ENCODE measurements around the gene SLC2A4.

The SLC2A4 gene

DNA sequence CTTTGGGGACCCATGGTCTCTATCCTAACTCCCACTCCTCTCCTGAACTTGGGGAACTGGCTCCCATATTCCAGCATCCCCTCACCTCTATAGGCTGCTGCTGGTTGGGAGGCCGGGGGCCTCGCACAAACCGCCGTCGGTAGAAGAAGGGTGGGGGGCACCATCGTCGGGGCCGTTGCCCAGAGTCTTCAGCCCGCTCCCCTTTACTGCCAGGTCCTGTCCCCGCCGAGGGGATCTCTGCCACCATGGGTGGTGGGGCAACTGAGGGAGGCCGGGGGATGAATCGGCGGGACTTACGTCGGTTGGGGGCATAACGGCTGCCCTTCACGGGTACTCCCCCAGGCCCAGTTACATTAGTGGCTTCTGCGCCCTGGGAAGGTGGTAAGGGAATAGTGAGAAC lies 8.6 kb downstream of the SLC2A4 start:
- H3K27ac ChIP-seq = no peak overlapping the region
- no peak for DNase-seq (ENCODE audit: low spot score)
- TF ChIP-seq, protein P1, sequence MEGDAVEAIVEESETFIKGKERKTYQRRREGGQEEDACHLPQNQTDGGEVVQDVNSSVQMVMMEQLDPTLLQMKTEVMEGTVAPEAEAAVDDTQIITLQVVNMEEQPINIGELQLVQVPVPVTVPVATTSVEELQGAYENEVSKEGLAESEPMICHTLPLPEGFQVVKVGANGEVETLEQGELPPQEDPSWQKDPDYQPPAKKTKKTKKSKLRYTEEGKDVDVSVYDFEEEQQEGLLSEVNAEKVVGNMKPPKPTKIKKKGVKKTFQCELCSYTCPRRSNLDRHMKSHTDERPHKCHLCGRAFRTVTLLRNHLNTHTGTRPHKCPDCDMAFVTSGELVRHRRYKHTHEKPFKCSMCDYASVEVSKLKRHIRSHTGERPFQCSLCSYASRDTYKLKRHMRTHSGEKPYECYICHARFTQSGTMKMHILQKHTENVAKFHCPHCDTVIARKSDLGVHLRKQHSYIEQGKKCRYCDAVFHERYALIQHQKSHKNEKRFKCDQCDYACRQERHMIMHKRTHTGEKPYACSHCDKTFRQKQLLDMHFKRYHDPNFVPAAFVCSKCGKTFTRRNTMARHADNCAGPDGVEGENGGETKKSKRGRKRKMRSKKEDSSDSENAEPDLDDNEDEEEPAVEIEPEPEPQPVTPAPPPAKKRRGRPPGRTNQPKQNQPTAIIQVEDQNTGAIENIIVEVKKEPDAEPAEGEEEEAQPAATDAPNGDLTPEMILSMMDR (IDR thresholded peaks at IDR 0.05) = no peak

GRCh38 chr17:7290685-7291084 lies 9.2 kb downstream of the SLC2A4 start:
- TF ChIP-seq, protein P1 (IDR thresholded peaks at IDR 0.05) = no peak
- Histone ChIP-seq H3K27ac (no peak overlapping the region), H3K4me3 (no peak overlapping the region)

More for the DNA sequence above, 8.6 kb downstream of the SLC2A4 start:
- no peak overlapping the region for H3K4me3 ChIP-seq

DNA sequence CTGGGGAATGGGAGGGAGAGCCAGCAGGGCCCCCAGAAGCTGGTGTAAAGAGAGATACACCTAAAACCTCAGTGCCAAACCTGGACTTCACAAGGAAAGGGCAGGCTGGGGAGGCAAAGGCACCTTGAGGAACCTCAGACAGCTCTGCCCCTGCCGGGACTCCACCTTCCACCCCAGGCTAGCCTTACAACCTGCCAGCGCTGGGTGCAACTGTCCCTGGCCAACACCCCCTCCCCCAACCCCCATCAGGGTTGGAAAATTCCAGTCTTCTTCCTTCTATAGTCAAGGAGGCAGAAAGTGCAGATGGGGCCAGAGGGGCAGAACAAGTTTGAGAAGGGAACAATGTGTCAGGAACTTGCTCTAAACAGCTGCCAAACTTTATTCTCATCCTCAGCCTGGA lies 10.7 kb downstream of the SLC2A4 start:
- no peak for DNase-seq (ENCODE audit: low spot score)
- Histone ChIP-seq H3K27ac (no peak overlapping the region), H3K4me3 (no peak overlapping the region)
- TF ChIP-seq, protein P1 (IDR thresholded peaks at IDR 0.05) = no peak

More at GRCh38 chr17:7290685-7291084, 9.2 kb downstream of the SLC2A4 start:
- DNase-seq (ENCODE audit: low spot score) = no peak

DNA sequence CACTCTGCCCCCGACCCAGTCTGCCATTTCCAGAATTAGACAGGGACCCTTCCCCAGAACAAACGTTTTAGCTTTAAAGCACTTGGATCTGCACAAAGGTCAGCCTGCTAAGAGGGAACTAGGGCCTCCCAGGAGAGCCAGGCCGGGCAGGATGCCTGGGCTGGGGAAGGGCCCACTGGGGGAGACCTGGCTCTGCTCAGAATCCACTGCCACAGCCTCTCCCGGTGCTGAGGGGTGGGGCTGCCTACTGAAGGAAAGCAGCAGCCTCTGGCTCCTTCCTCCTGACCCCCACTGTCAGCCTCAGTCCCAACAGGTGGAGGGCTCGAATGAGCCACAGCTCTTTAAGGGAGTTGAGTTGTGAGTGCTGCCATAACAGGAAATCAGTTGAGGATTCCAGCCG lies 11.2 kb downstream of the SLC2A4 start:
- no peak overlapping the region for H3K4me3 ChIP-seq
- DNase-seq (ENCODE audit: low spot score) = no peak
- TF ChIP-seq, protein P1 (IDR thresholded peaks at IDR 0.05) = no peak
- H3K27ac ChIP-seq = no peak overlapping the region

GRCh38 chr17:7293159-7293558 lies 11.6 kb downstream of the SLC2A4 start:
- no peak for DNase-seq (ENCODE audit: low spot score)
- H3K4me3 ChIP-seq = no peak overlapping the region
- TF ChIP-seq, protein P1 (IDR thresholded peaks at IDR 0.05) = no peak
- no peak overlapping the region for H3K27ac ChIP-seq

GRCh38 chr17:7293816-7294613 lies 12.5 kb downstream of the SLC2A4 start:
- TF ChIP-seq, protein P1 (IDR thresholded peaks at IDR 0.05) = no peak
- Histone ChIP-seq H3K27ac (no peak overlapping the region), H3K4me3 (peak overlapping the region; percentile 67)
- DNase-seq (ENCODE audit: low spot score) = no peak

DNA sequence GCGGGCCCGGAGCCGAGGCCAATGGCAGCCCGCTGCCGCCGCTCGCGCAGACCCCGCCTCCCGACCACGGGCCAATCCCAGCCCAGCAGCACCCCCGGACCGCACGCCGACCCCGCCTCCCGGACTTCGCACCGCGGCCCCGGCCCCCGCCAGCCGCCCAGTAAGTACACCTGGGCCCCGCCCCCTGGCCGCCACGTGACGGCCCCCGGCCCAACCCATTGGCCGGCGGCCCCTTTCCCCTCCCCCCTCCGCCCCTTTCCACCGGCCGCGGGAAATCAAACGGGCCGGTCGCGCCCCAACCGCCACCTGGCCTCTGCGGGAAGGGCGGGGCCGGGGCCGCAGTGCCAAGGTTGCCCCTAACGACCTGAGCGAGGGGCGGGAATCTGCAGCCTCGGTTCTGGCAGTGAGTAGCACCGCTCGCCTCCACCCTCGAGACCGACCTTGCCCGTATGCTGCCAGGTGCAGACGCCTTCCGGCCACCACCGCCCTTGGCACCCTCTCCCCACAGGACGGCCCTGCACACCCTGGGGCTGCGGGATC lies 13.2 kb downstream of the SLC2A4 start, which contains the start of gene YBX2:
YBX2 (minus strand) TSS at position 26 of the 540 bp plus-strand sequence. CDS start 139 bp downstream, outside the sequence.
- DNase-seq (ENCODE audit: low spot score) = no peak
- no peak within 1 kb of the TSS for H3K27ac ChIP-seq
- TF ChIP-seq, protein P1 (IDR thresholded peaks at IDR 0.05) = no peak
- peak within 1 kb of the TSS; percentile 67 for H3K4me3 ChIP-seq
